NCI-H2107 treated with DMSO at 0.1 percent for 48 hours (cell line): ENCODE results near the gene PTPN11.
"Not testable (repeated sequence)": the region's sequence is repeated elsewhere in the genome, so short reads cannot be mapped to it uniquely, and the experiment has no call there.

Experiments
- DNase-seq: peaks from one replicate; lab custom pipeline; 2025; ENCODE audit not compliant: unreplicated experiment; lab: John Stamatoyannopoulos, UW

The PTPN11 gene

GRCh38 chr12:112409064-112409905 is 9.5 kb upstream of the PTPN11 start, which contains the start of gene RPL6:
RPL6 (minus strand) TSS chr12:112409605; CDS start chr12:112408656, 949 bp downstream.
- peak; percentile 91 for DNase-seq

DNA sequence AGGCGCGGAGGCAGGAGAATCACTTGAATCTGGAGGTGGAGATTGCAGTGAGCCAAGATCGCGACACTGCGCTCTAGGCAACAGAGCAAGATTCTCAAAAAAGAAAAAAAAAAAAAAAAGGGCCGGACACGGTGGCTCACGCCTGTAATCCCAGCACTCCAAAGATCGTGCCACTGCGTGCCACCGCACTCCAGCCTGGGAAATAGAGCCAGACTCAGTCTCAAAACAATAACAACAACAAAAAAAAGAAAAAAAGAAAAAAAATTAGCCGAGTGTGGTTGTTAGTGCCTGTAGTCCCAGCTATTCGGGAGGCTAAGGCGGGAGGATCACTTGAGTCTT is 8.9 kb upstream of the PTPN11 start:
- DNase-seq, result no peak

- no peak for DNase-seq
Observed at GRCh38 chr12:112413855-112414625, 4.7 kb upstream of the PTPN11 start.

DNA sequence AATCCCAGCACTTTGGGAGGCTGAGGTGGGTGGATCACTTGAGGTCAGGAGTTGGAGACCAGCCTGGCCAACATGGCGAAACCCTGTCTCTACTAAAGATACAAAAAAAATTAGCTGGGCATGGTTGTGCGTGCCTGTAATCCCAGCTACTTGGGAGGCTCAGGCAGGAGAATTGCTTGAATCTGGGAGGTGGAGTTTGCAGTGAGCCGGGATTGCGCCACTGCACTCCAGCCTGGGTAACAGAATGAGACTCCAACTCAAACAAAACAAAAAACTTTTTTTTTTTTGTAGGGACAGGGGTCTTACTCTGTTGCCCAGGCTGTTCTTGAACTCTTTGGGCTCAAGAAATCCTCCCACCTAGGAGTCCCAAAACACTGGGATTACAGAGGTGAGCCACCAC is 3.3 kb upstream of the PTPN11 start:
- DNase-seq, result not testable (repeated sequence)

DNA sequence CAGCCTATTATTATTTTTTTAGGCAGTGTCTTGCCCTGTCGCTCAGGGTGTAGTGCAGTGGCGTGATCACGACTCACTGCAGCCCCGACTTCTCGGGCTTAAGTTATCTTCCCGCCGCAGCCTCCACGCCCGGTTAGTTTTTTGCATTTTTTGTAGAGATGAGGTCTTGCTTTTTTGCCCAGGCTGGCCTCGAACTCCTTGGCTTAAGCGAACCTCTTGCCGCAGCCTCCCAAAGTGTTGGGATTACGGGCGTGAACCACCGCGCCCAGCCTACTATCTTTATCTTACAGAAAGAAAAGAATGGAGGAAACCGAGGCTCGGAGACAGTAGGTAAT is 507 bp upstream of the PTPN11 start:
- DNase-seq, result no peak

GRCh38 chr12:112419297-112420133 is 768 bp downstream of the PTPN11 start:
- DNase-seq, result no peak

GRCh38 chr12:112420740-112421139 is 2.0 kb downstream of the PTPN11 start:
- no peak for DNase-seq

DNA sequence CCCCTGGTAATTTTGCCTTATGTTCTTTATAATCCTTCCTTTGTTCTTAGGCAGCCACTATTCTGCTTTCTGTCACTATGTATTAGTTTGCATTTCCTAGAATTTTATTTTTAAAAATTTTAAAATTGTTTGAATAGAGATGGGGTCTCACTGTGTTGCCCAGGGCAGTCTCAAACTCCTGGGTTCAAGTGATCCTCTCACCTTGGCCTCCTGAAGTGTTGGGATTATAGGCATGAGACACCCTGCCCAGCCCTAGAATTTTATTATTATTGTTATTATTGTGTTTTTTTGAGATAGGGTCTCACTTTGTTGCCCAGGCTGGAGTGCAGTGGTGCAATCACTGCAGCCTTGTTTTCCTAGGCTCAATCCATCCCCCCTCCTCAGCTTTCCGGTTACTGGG is 2.6 kb downstream of the PTPN11 start:
- no peak for DNase-seq

DNA sequence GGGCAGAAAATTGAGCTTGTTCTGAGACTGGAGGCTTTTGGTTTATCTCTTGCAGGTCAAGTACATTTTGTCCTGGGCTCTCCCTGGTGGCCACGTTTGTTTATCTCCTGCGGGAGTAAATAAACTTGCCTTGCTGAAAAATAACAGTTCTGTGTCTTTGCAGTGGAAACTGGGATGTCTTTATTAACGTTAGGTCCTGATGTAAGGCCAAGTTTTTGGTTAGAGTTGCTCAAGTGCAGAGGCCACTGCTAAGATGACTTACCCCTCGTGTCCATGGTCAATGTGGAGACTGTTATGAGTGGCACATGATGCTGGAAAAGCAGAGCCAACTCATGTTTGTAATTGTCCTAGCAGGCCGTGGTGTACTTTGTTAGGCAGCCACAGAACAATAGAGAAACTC is 3.8 kb downstream of the PTPN11 start:
- no peak for DNase-seq

GRCh38 chr12:112424126-112424525 is 5.4 kb downstream of the PTPN11 start:
- DNase-seq, result no peak

GRCh38 chr12:112425582-112426382 is 7.0 kb downstream of the PTPN11 start:
- no peak for DNase-seq

- DNase-seq, result no peak
Observed at GRCh38 chr12:112427760-112428159, 9.0 kb downstream of the PTPN11 start.

DNA sequence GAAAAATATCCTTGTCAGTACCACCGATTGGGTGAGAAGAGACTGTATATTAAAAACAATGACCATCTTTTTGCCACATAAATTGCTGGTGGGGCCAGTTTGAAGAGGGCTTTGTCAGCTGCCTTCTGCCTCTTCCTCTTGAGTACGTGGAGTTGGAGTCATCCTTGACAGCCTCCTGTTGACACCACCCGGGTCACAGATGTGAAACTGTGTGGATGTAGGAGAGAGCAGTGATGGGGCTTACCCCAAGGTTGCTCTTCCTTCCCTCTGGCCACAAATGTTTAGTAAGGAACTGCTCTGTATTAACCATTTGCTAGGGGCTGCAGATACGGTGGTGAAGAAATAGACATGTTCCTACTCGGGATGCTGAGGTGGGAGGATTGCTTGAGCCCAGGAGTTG is 12.2 kb downstream of the PTPN11 start:
- DNase-seq, result no peak

GRCh38 chr12:112431965-112432364 is 13.2 kb downstream of the PTPN11 start:
- no peak for DNase-seq

GRCh38 chr12:112433551-112433950 is 14.8 kb downstream of the PTPN11 start:
- no peak for DNase-seq

DNA sequence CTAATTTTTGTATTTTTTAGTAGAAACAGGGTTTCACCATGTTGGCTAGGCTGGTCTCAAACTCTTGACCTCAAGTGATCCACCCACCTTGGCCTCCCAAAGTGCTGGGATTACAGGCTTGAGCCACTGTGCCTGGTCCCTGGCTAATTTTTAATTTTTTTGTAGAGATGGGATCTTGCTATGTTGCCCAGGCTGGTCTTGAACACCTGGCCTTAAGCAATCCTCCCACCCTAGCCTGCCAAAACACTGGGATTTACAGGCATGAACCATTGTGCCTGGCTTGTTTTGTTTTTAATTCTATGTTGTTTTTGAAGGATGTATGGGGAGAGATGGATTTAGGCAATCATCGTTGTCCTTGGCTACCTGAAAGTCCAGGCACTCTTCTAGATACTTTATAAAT is 19.9 kb downstream of the PTPN11 start:
- DNase-seq, result not testable (repeated sequence)

GRCh38 chr12:112439769-112440168 is 21.0 kb downstream of the PTPN11 start:
- no peak for DNase-seq

- not testable (repeated sequence) for DNase-seq
Observed at GRCh38 chr12:112440653-112441052, 21.9 kb downstream of the PTPN11 start.

DNA sequence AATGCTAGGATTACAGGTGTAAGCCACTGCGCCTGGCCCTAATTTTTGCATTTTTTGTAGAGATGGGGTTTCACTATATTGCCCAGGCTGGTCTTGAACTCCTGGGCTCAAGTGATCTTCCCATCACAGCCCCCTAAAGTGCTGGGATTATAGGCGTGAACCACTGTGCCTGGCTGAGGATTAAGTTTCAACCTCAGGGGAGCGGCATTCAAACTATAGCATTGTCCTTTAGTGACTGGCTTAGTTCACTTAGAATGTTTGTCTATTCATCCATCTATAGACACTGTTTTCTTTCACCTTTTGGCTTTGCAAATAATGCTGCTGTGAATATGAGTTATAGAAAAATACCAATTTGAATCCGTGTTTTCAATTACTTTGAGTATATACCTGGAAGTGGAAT is 25.2 kb downstream of the PTPN11 start:
- peak; percentile 45 for DNase-seq

DNA sequence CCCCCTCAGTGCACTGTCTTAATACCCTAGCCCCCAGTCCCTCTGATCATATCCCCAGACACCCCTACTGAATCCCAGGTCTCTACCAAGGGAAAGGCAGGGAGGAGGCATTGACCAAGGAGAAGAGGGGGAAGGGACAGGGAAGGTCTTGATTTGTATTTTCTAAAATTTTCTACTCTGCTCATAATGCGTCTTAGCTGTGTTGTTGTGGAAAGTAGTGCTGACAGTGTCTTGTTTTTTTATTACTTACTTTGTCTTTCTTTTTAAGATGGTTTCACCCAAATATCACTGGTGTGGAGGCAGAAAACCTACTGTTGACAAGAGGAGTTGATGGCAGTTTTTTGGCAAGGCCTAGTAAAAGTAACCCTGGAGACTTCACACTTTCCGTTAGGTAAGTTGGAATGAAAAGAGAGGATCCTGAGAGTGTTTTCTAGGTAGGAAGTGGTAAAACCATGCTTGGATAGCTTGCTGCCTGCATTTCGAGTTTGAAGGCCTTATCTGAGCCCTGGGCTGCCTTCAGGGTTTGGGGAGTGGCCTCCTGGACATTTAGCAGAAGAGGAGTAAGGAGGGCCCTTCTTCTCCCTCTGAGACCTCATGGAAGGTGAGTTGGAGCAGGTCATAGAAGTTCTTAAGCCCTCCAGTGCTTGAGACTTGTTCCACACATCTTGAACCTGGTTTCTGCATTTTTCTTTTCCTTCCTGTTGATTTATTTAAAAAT is 27.4 kb downstream of the PTPN11 start:
- DNase-seq, result no peak
